ENCODE results near the gene SUSD1.

- TF ChIP-seq, protein P1, sequence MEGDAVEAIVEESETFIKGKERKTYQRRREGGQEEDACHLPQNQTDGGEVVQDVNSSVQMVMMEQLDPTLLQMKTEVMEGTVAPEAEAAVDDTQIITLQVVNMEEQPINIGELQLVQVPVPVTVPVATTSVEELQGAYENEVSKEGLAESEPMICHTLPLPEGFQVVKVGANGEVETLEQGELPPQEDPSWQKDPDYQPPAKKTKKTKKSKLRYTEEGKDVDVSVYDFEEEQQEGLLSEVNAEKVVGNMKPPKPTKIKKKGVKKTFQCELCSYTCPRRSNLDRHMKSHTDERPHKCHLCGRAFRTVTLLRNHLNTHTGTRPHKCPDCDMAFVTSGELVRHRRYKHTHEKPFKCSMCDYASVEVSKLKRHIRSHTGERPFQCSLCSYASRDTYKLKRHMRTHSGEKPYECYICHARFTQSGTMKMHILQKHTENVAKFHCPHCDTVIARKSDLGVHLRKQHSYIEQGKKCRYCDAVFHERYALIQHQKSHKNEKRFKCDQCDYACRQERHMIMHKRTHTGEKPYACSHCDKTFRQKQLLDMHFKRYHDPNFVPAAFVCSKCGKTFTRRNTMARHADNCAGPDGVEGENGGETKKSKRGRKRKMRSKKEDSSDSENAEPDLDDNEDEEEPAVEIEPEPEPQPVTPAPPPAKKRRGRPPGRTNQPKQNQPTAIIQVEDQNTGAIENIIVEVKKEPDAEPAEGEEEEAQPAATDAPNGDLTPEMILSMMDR (IDR thresholded peaks at IDR 0.05 in 8 of 11, conservative IDR thresholded peaks at IDR 0.05 in 3 of 11) = no peak
- TF ChIP-seq POLR2A (IDR thresholded peaks at IDR 0.05) = no peak
Observed at GRCh38 chr9:112144807-112145206, 30.3 kb downstream of the SUSD1 start.

Measured in spleen (tissue), 7 donors.